Vagina (tissue), 2 donors: ENCODE data around the gene LNP1.

Source experiments
- CTCF ChIP-seq, 3 experiments: fragments of 450-650 bp in 2 of 3; fragments of 200-600 bp in 1 of 3; sonication (generic) in 1 of 3; IDR thresholded peaks; one replicate each; pipeline ENCODE4 v1.5.1; 2017 to 2019; ENCODE audit warnings: antibody characterized with exemption in 3 of 3, mild to moderate bottlenecking in 2 of 3, moderate library complexity in 2 of 3
- POLR2A ChIP-seq, 2 donors: fragments of 450-650 bp; IDR thresholded peaks; one replicate each; pipeline ENCODE4 v1.6.1; 2017; ENCODE audit warnings: antibody characterized with exemption in 2 of 2, mild to moderate bottlenecking in 2 of 2, moderate library complexity in 2 of 2
- POLR2AphosphoS5 ChIP-seq, 2 donors: sonication (generic); formaldehyde crosslinking; IDR thresholded peaks; one replicate each; pipeline ENCODE4 v1.9.0; 2017; ENCODE audit warnings: antibody characterized with exemption in 2 of 2, mild to moderate bottlenecking in 2 of 2, low read depth in 1 of 2; ENCODE audit not compliant: insufficient read depth in 1 of 2

GRCh38 chr3:100407164-100407563, 5.8 kb downstream of the LNP1 start:
- no peak for TF ChIP-seq CTCF (IDR thresholded peaks at IDR 0.05)
- no peak for TF ChIP-seq POLR2A (IDR thresholded peaks at IDR 0.05)
- TF ChIP-seq POLR2AphosphoS5 (IDR thresholded peaks at IDR 0.05; ENCODE audit: insufficient read depth in 1 of 2, low read depth in 1 of 2): no peak
